SK-N-SH treated with all-trans-retinoic acid at 6 μM for 48 hours (cell line): ENCODE results near the gene SMPDL3B.

ENCODE experiments used
- ATAC-seq: fragments of 200-7000 bp; cut with Tn5 transposase; 3 replicates; pipeline ENCODE4 v1.9.1; 2020; ENCODE audit warnings: mild to moderate bottlenecking, moderate library complexity
- ARNTL ChIP-seq: fragments of 450-650 bp; formaldehyde crosslinking; IDR thresholded peaks from 2 replicates; pipeline ENCODE4 v1.5.0; 2020; ENCODE audit warnings: low read depth, mild to moderate bottlenecking, moderate library complexity, borderline replicate concordance
- BACH2 ChIP-seq: fragments of 250-450 bp; sonication (Bioruptor Pico); IDR thresholded peaks from 2 replicates; pipeline ENCODE4 v1.9.0; 2021; ENCODE audit warnings: mild to moderate bottlenecking, borderline replicate concordance
- CREB5 ChIP-seq: fragments of 250-450 bp; sonication (Bioruptor Pico); IDR thresholded peaks from 2 replicates; pipeline ENCODE4 v1.5.1; 2020; ENCODE audit warnings: low read depth, mild to moderate bottlenecking, moderate library complexity
- CSDC2 ChIP-seq: fragments of 250-450 bp; sonication (Bioruptor Pico); IDR thresholded peaks from 2 replicates; pipeline ENCODE4 v1.5.0; 2020; ENCODE audit warnings: mild to moderate bottlenecking, moderate library complexity
- CSRNP3 ChIP-seq: fragments of 250-450 bp; sonication (Bioruptor Pico); IDR thresholded peaks from 2 replicates; pipeline ENCODE4 v1.5.1; 2021; ENCODE audit warnings: mild to moderate bottlenecking, moderate library complexity
- ESRRG ChIP-seq: fragments of 250-450 bp; sonication (Bioruptor Pico); IDR thresholded peaks from 2 replicates; pipeline ENCODE4 v1.6.1; 2021; ENCODE audit warnings: mild to moderate bottlenecking
- GLIS3 ChIP-seq: fragments of 250-450 bp; sonication (Bioruptor Pico); IDR thresholded peaks from 2 replicates; pipeline ENCODE4 v1.5.0; 2020; ENCODE audit warnings: mild to moderate bottlenecking, moderate library complexity
- OSR1 ChIP-seq: fragments of 250-450 bp; sonication (Bioruptor Pico); IDR thresholded peaks from 2 replicates; pipeline ENCODE4 v1.8.0; 2022; ENCODE audit warnings: moderate library complexity, mild to moderate bottlenecking, inconsistent platforms
- POU6F1 ChIP-seq: fragments of 250-450 bp; sonication (Bioruptor Pico); IDR thresholded peaks from 2 replicates; pipeline ENCODE4 v1.8.0; 2021; ENCODE audit warnings: low read depth, mild to moderate bottlenecking, moderate library complexity, borderline replicate concordance
- PPARA ChIP-seq: fragments of 250-450 bp; sonication (Bioruptor Pico); IDR thresholded peaks from 2 replicates; pipeline ENCODE4 v1.5.0; 2020; ENCODE audit warnings: mild to moderate bottlenecking, borderline replicate concordance
- RARB ChIP-seq: fragments of 250-450 bp; sonication (Bioruptor Pico); IDR thresholded peaks from 2 replicates; pipeline ENCODE4 v1.8.0; 2021; ENCODE audit warnings: mild to moderate bottlenecking, moderate library complexity
- SNAI2 ChIP-seq: fragments of 250-450 bp; sonication (Bioruptor Pico); IDR thresholded peaks from 2 replicates; pipeline ENCODE4 v1.5.0; 2020; ENCODE audit warnings: mild to moderate bottlenecking, moderate library complexity
- TCF4 ChIP-seq: fragments of 250-450 bp; sonication (Bioruptor Pico); IDR thresholded peaks from 2 replicates; pipeline ENCODE4 v1.8.0; 2021; ENCODE audit warnings: mild to moderate bottlenecking, moderate library complexity, borderline replicate concordance
- TOX ChIP-seq: fragments of 250-450 bp; sonication (Bioruptor Pico); IDR thresholded peaks from 2 replicates; pipeline ENCODE4 v1.8.0; 2021; ENCODE audit warnings: mild to moderate bottlenecking, moderate library complexity, borderline replicate concordance
- TSHZ2 ChIP-seq: fragments of 250-450 bp; sonication (Bioruptor Pico); IDR thresholded peaks from 2 replicates; pipeline ENCODE4 v1.5.0; 2020; ENCODE audit warnings: mild to moderate bottlenecking, moderate library complexity
- ZC3H10 ChIP-seq: fragments of 250-450 bp; sonication (Bioruptor Pico); IDR thresholded peaks from 2 replicates; pipeline ENCODE4 v1.5.1; 2021; ENCODE audit warnings: mild to moderate bottlenecking, moderate library complexity
- ZFP30 ChIP-seq: fragments of 450-650 bp; formaldehyde crosslinking; IDR thresholded peaks from 2 replicates; pipeline ENCODE4 v1.5.0; 2022; ENCODE audit warnings: mild to moderate bottlenecking, moderate library complexity
- ZNF565 ChIP-seq: fragments of 450-650 bp; formaldehyde crosslinking; conservative IDR thresholded peaks from 2 replicates; pipeline ENCODE4 v1.5.0; 2020; ENCODE audit warnings: low read depth, mild to moderate bottlenecking, moderate library complexity
- ZNF70 ChIP-seq: fragments of 450-650 bp; formaldehyde crosslinking; IDR thresholded peaks from 2 replicates; pipeline ENCODE4 v1.5.0; 2020; ENCODE audit warnings: mild to moderate bottlenecking, moderate library complexity
- ZNF8 ChIP-seq: fragments of 450-650 bp; formaldehyde crosslinking; IDR thresholded peaks from 2 replicates; pipeline ENCODE4 v1.5.0; 2020; ENCODE audit warnings: mild to moderate bottlenecking, moderate library complexity

Gene SMPDL3B

GRCh38 chr1:27941671-27942540 is 7.1 kb downstream of the SMPDL3B start:
- no peak for TF ChIP-seq CSRNP3 (CRISPR knock-in tag)
- no peak for TF ChIP-seq BACH2
- no peak for TF ChIP-seq ARNTL (CRISPR knock-in tag)
- TF ChIP-seq ZNF70 (CRISPR knock-in tag), result no peak
- TF ChIP-seq CREB5 (CRISPR knock-in tag), result no peak
- TF ChIP-seq ZNF565 (CRISPR knock-in tag), result no peak
- TF ChIP-seq TOX (CRISPR knock-in tag), result no peak
- TF ChIP-seq CSDC2, result no peak
- no peak for TF ChIP-seq SNAI2 (CRISPR knock-in tag)
- TF ChIP-seq ZNF8 (CRISPR knock-in tag), result no peak
- TF ChIP-seq POU6F1, result no peak
- no peak for TF ChIP-seq OSR1 (CRISPR knock-in tag)
- TF ChIP-seq ZC3H10 (CRISPR knock-in tag), result no peak
- no peak for ATAC-seq

- no peak for TF ChIP-seq TOX (CRISPR knock-in tag)
- TF ChIP-seq, all 23 proteins: peak for 0
- no peak for ATAC-seq
These were observed 10.2 kb downstream of the SMPDL3B start for GRCh38 chr1:27945020-27945419.

- no peak for TF ChIP-seq ESRRG (CRISPR knock-in tag)
- TF ChIP-seq BACH2, result no peak
- TF ChIP-seq TCF4, result no peak
- TF ChIP-seq ARNTL (CRISPR knock-in tag), result no peak
- no peak for TF ChIP-seq OSR1 (CRISPR knock-in tag)
- no peak for TF ChIP-seq ZFP30
- no peak for TF ChIP-seq POU6F1
- no peak for TF ChIP-seq GLIS3
- no peak for TF ChIP-seq ZNF565 (CRISPR knock-in tag)
- no peak for TF ChIP-seq SNAI2 (CRISPR knock-in tag)
- TF ChIP-seq ZC3H10 (CRISPR knock-in tag), result no peak
- TF ChIP-seq TSHZ2, result no peak
- TF ChIP-seq TOX (CRISPR knock-in tag), result no peak
- no peak for TF ChIP-seq RARB (CRISPR knock-in tag)
- no peak for TF ChIP-seq PPARA (CRISPR knock-in tag)
- TF ChIP-seq CREB5 (CRISPR knock-in tag), result no peak
- TF ChIP-seq CSRNP3 (CRISPR knock-in tag), result no peak
- TF ChIP-seq, all 23 proteins: peak for 0
- ATAC-seq, result no peak
These were observed 14.2 kb downstream of the SMPDL3B start for GRCh38 chr1:27949027-27949426.
